CD14-positive monocyte (primary cell): ENCODE results near the gene TRIM16. TPM values are rescaled to one million over a fixed set of nuclear protein-coding genes. Genes with fewer than 3 reads are reported as not detected.

Source experiments
- DNase-seq, 3 donors: peaks; one replicate each; pipeline ENCODE4 v3.0.0-alpha.2; 2011 to 2022
- H2AFZ ChIP-seq: 2 replicates; pipeline ENCODE4 v1.6.0; 2012; ENCODE audit warnings: mild to moderate bottlenecking, low read depth, low read length, inconsistent platforms; ENCODE audit not compliant: insufficient read depth, poor library complexity, severe bottlenecking
- H3K27ac ChIP-seq, 2 donors: 1 replicate in 1 of 2; 2 replicates in 1 of 2; pipeline ENCODE4 v1.5.1; 2012 to 2013; ENCODE audit warnings: low read length in 2 of 2, control low read depth in 1 of 2, inconsistent platforms in 1 of 2, low read depth in 1 of 2, mild to moderate bottlenecking in 1 of 2
- H3K27me3 ChIP-seq, 2 donors: one replicate each; pipeline versions ENCODE4 v1.6.0 to v1.6.1; 2011 to 2013; ENCODE audit warnings: low read length in 2 of 2; ENCODE audit not compliant: control insufficient read depth in 2 of 2, insufficient read depth in 2 of 2
- H3K36me3 ChIP-seq, 2 donors: replicated peaks in 1 of 2; 1 replicate in 1 of 2; 2 replicates in 1 of 2; pipeline versions ENCODE4 v1.5.1 to v1.6.1; 2012 to 2013; ENCODE audit warnings: low read length in 2 of 2, control low read depth in 1 of 2, inconsistent platforms in 1 of 2, mild to moderate bottlenecking in 1 of 2; ENCODE audit not compliant: insufficient read depth in 2 of 2, control insufficient read depth in 1 of 2
- H3K4me1 ChIP-seq, 2 donors: 1 replicate in 1 of 2; 2 replicates in 1 of 2; pipeline versions ENCODE4 v1.5.1 to v1.6.1; 2012 to 2013; ENCODE audit warnings: low read length in 2 of 2, control low read depth in 1 of 2, inconsistent platforms in 1 of 2, mild to moderate bottlenecking in 1 of 2, moderate library complexity in 1 of 2; ENCODE audit not compliant: insufficient read depth in 2 of 2, control insufficient read depth in 1 of 2
- H3K4me2 ChIP-seq: replicated peaks from 2 replicates; pipeline ENCODE3; 2012; ENCODE audit warnings: low read length, moderate library complexity, mild to moderate bottlenecking; ENCODE audit not compliant: poor library complexity, severe bottlenecking; ENCODE audit errors: extremely low read depth
- H3K4me3 ChIP-seq, 3 experiments: fragments of 200-600 bp in 1 of 3; sonication (generic) in 1 of 3; replicated peaks in 1 of 3; 1 replicate in 2 of 3; 2 replicates in 1 of 3; pipeline ENCODE4 v1.5.1; 2011 to 2013; ENCODE audit warnings: low read length in 3 of 3, mild to moderate bottlenecking in 3 of 3, control low read depth in 2 of 3, low read depth in 2 of 3, inconsistent platforms in 1 of 3, moderate library complexity in 1 of 3
- H3K79me2 ChIP-seq: 2 replicates; pipeline ENCODE4 v1.6.0; 2012; ENCODE audit warnings: mild to moderate bottlenecking, control low read depth, inconsistent platforms, low read length, moderate library complexity; ENCODE audit not compliant: insufficient read depth
- H3K9ac ChIP-seq: 2 replicates; pipeline ENCODE4 v1.6.0; 2017; ENCODE audit warnings: low read length, mild to moderate bottlenecking; ENCODE audit not compliant: insufficient read depth, poor library complexity, severe bottlenecking
- H3K9me3 ChIP-seq, 2 donors: replicated peaks in 1 of 2; 1 replicate in 1 of 2; 2 replicates in 1 of 2; pipeline versions ENCODE4 v1.5.1 to v1.6.1; 2012 to 2013; ENCODE audit warnings: low read length in 2 of 2, control low read depth in 1 of 2; ENCODE audit not compliant: control insufficient read depth in 1 of 2, insufficient read depth in 1 of 2
- H4K20me1 ChIP-seq: 2 replicates; pipeline ENCODE4 v1.6.0; 2012; ENCODE audit warnings: mild to moderate bottlenecking, low read length, control low read depth, moderate library complexity; ENCODE audit not compliant: insufficient read depth
- H3K27ac Mint-ChIP-seq, 7 donors: one replicate each; pipeline ENCODE4 v1.8.0; 2020; ENCODE audit warnings: mild to moderate bottlenecking in 7 of 7, mixed read lengths in 7 of 7, moderate library complexity in 6 of 7, inconsistent platforms in 2 of 7
- H3K27me3 Mint-ChIP-seq, 3 donors: one replicate each; pipeline ENCODE4 v1.8.0; 2021 to 2022; ENCODE audit warnings: low read depth in 3 of 3, mild to moderate bottlenecking in 3 of 3, mixed read lengths in 3 of 3, moderate library complexity in 3 of 3, inconsistent platforms in 1 of 3
- H3K36me3 Mint-ChIP-seq, 2 donors: one replicate each; pipeline ENCODE4 v1.8.0; 2020; ENCODE audit warnings: mixed read lengths in 2 of 2, inconsistent platforms in 1 of 2, mild to moderate bottlenecking in 1 of 2
- H3K4me1 Mint-ChIP-seq: one replicate; pipeline ENCODE4 v1.8.0; 2020; ENCODE audit warnings: mild to moderate bottlenecking, mixed read lengths
- H3K4me3 Mint-ChIP-seq, 2 donors: one replicate each; pipeline ENCODE4 v1.8.0; 2020; ENCODE audit warnings: mild to moderate bottlenecking in 2 of 2, mixed read lengths in 2 of 2, moderate library complexity in 1 of 2
- H3K9me3 Mint-ChIP-seq, 7 donors: one replicate each; pipeline ENCODE4 v1.8.0; 2020 to 2022; ENCODE audit warnings: mixed read lengths in 7 of 7, mild to moderate bottlenecking in 6 of 7, moderate library complexity in 6 of 7, inconsistent platforms in 2 of 7
- CTCF ChIP-seq: fragments of 200-600 bp; IDR thresholded peaks from one replicate; pipeline ENCODE4 v1.8.0; 2022; ENCODE audit warnings: antibody characterized with exemption, mild to moderate bottlenecking
- WGBS: methylation state at CpG from one replicate; pipeline ENCODE4 v1.1.5; 2013; ENCODE audit warnings: missing lambda C conversion rate; ENCODE audit not compliant: insufficient coverage; 5-methylcytosine and 5-hydroxymethylcytosine counted together
- intact Hi-C, 2 donors: fragments of 100-400 bp; cut with micrococcal nuclease; formaldehyde crosslinking; loops; one replicate each; pipeline versions ENCODE4 v1.15.0 to v1.15.1; 2023
- polyA plus RNA-seq, 3 donors: library from polyadenylated mRNA; depleted of rRNA in 1 of 3; unstranded in 2 of 3; stranded (reverse) in 1 of 3; fragments of 300-500 nt in 2 of 3; fragments of >200 nt in 1 of 3; fragmentation: Illumina TruSeq in 2 of 3; gene quantifications; 1 replicate in 2 of 3; 2 replicates in 1 of 3; pipeline ENCODE4 v1.2.3, GENCODE V29; 2012 to 2021

TRIM16 gene
- polyA plus RNA-seq, 3 donors: 2.9 to 6.3 (median 4.6) TPM

- DNase-seq: no peak
- Histone ChIP-seq H3K4me3 (no peak overlapping the region), H3K27ac (no peak overlapping the region), H3K27me3 (no peaks in the 10 kb centered on the region), H2AFZ (no peak overlapping the region), H3K4me1 (no peaks in the 10 kb centered on the region), H4K20me1 (no peaks in the 10 kb centered on the region), H3K4me2 (no peak overlapping the region), H3K9me3 (no peaks in the 10 kb centered on the region), H3K79me2 (no peaks in the 10 kb centered on the region), H3K36me3 (no peaks in the 10 kb centered on the region), H3K9ac (no peak overlapping the region)
- 100% methylated on average over 2 of the region's 4 CpGs for WGBS
- Mint-ChIP-seq H3K4me1 (no peaks in the 10 kb centered on the region), H3K9me3 (no peaks in the 10 kb centered on the region), H3K27me3 (peaks cover 0 to 2% (median 2%) of the 10 kb centered on the region in 3 donors), H3K36me3 (peaks cover 7 to 23% of the 10 kb centered on the region in 2 donors), H3K4me3 (no peak overlapping the region), H3K27ac (no peak overlapping the region)
- intact Hi-C loops: no loop called here
- no peak for TF ChIP-seq CTCF
These were observed 24.4 kb downstream of the TRIM16 start for GRCh38 chr17:15659663-15660062.

GRCh38 chr17:15659236-15659635, 24.9 kb downstream of the TRIM16 start:
- no peaks in the 10 kb centered on the region for H3K4me1 ChIP-seq
- no peaks in the 10 kb centered on the region for H4K20me1 ChIP-seq
- H3K79me2 ChIP-seq: no peaks in the 10 kb centered on the region
- peaks cover 0 to 2% (median under 1%) of the 10 kb centered on the region in 3 donors for H3K27me3 Mint-ChIP-seq
- H2AFZ ChIP-seq: no peak overlapping the region
- no peaks in the 10 kb centered on the region for H3K36me3 ChIP-seq
- DNase-seq: no peak
- 96% methylated on average over 3 of the region's 6 CpGs for WGBS
- no peaks in the 10 kb centered on the region for H3K27me3 ChIP-seq
- TF ChIP-seq CTCF: no peak
- intact Hi-C loops: no loop called here
- no peak overlapping the region for H3K27ac Mint-ChIP-seq
- H3K9ac ChIP-seq: no peak overlapping the region
- H3K27ac ChIP-seq: no peak overlapping the region
- no peak overlapping the region for H3K4me2 ChIP-seq
- H3K9me3 ChIP-seq: no peaks in the 10 kb centered on the region
- no peak overlapping the region for H3K4me3 ChIP-seq
- no peak overlapping the region for H3K4me3 Mint-ChIP-seq
- no peaks in the 10 kb centered on the region for H3K4me1 Mint-ChIP-seq
- H3K9me3 Mint-ChIP-seq: no peaks in the 10 kb centered on the region
- H3K36me3 Mint-ChIP-seq: peaks cover 5 to 21% of the 10 kb centered on the region in 2 donors
